H1 (cell line): ENCODE data around the gene SEMG2.

Experiments
- GABPA ChIP-seq: IDR thresholded peaks from 2 replicates; pipeline ENCODE4 v1.6.1; 2011; ENCODE audit warnings: mild to moderate bottlenecking, low read length, moderate library complexity, borderline replicate concordance; ENCODE audit not compliant: insufficient read depth
- TAF1 ChIP-seq: IDR thresholded peaks from 2 replicates; pipeline ENCODE4 v1.6.1; 2011; ENCODE audit warnings: mild to moderate bottlenecking, low read depth, low read length

- no peak for TF ChIP-seq GABPA
- TF ChIP-seq TAF1: no peak
These were observed 47.4 kb downstream of the SEMG2 start for GRCh38 chr20:45268531-45268930.
